ENCODE measurements around the gene CPPED1.
"Not testable (repeated sequence)": the region's sequence is repeated elsewhere in the genome, so short reads cannot be mapped to it uniquely, and the experiment has no call there.

The CPPED1 gene

DNA sequence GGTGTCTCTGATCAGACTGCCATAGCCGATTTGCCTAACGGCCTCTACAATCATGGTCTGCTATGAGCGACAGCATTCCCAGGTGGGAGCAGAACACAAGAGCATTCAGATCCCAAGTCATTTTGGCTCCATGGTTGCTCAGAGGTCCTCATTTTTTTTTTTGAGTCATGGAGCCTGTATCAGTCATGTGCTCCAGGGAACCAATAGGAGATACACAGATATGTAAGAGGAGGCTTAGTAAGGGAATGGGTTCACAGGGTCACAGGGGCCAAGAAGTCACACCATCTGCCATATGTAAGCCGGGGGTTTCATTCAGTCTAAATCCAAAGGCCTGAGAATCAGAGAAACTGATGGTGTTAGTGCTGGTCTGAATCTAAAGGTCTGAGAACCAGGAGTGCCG is 36.8 kb downstream of the CPPED1 start:
- DNase-seq (ENCODE audit: low read depth), result no peak

DNA sequence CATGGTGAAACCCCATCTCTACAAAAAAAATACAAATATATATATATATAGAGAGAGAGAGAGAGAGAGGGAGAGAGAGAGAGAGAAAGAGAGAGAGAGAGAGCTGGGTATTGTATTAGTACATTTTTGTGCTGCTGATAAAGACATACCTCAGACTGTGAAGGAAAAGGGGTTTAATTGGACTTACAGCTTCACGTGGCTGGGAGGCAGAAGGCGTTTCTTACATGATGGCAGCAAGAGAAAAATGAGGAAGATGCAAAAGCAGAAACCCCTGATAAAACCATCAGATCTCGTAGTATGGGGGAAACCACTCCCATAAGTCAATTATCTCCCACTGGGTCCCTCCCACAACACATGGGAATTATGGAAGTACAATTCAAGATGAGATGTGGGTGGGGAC is 37.5 kb downstream of the CPPED1 start:
- DNase-seq (ENCODE audit: low read depth), result not testable (repeated sequence)

DNA sequence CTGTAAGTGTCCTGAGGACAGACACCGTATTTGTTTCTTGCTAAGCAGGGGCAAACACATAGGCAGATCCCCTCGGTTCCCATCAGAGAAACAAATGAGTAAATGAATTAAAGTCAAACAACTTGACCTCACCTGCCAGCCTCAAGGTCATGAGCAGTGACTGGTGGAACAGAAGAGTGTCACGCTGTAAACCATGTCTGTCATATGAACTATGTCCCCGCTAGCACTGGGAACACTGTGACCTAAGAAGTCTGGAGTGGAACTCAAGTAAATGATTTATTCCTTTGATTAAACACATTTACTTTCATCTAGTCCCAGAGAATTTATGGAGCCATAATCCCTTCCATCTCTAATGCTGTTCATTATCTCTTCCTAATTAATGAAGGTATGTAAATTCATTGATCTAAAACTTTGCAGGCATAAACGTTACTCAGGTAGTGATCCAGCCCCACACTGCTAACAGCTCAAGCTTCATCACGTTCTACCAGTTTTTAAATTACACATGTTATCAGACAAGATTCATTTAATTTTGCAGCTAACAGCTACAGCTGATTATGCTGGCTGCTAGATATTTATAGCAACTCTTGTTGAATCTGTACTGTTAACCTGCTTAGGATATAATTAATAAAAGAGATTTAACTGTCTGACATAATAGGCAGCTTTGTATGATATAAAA is 38.7 kb downstream of the CPPED1 start:
- DNase-seq (ENCODE audit: low read depth), result no peak

DNA sequence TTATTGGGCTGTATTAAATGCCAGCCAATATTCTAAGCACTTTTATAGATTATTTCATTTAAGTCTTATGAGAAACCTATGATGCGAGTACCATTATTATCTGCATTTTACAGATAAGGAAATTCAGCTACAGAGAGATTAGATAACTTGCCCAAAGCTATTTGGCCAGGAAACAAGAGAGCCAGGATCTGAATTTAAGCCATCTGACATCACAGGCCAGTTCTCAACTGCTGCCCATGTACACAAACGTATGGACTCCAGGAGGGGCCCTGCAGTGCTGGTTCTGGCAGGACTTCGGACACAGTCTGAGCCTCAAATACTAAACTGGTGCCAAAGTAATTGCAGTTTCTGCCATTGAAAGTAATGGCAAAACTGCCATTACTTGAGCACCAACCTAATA is 40.2 kb downstream of the CPPED1 start:
- DNase-seq (ENCODE audit: low read depth), result no peak

DNA sequence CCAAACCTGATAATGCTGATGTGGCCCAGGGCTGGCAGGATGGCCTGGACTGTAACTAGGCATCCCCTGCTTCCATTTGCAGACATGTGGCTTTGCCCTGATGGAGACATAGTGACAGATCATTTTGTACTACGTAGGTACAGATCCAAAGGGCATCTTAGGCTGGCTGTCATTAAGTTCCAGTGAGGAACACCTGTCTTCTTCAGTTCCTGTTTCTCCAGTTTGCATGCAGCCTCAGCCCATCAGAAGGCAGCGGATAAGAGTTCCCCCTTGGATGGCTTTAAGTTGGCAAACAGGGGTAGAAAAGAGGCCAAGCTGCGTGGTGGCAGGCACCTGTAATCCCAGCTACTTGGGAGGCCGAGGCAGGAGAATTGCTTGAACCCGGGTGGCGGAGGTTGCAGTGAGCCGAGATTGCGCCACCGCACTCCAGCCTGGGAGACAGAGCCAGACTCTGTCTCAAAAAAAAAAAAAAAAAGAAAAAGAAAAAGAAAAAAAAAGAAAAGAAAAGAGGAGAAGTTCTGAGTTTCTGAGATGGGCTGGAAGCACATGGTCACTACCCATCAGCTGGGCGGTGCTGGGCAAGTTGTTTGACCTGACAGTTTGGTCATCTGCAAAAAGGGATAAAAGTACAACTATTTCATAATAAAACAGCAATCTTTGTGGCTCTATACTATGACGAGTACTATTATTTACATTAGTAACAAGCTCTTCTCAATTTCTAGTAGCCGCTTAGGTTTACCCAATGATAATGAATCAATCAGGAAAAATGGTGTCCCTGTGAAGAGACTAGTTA is 42.7 kb downstream of the CPPED1 start:
- DNase-seq (ENCODE audit: low read depth), result no peak

DNA sequence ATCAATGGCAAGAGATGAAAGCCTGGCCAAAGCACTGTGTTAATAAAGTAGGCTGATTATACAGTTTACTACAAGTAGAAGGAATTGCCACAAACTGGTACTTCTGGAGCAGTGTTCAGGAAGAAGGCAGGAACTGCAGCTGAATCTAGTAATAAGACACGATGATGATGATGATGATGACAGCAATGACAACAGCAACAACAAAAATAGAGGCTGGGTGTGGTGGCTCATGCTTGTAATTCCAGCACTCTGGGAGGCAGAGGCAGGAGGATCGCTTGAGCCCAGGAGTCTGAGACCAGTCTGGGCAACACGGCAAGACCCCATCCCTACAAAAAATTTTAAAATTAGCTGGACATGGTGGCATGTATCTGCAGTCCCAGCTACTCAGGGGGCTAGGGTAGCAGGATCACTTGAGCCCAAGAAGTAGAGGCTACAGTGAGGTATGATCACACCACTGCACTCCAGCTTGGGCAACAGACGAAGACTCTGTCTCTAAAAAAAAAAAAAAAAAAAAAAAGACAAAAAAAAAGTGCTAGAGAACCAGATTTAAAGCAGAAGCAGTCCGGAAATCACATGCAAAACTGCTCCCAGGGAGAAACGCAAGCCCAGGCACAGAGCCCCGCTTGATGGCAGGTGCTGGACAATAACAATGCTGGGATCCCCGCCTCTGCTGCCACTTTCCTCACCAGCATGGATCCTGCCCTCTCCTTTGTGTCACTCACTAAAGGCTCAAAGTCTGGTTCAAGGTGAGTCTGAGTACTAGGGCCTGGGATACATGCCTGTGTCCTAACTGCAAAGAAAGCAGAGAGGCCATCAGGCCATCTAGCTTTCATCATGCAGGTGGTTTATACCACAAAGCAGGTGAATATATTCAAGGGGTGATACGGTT is 44.8 kb downstream of the CPPED1 start:
- no peak for DNase-seq (ENCODE audit: low read depth)

DNA sequence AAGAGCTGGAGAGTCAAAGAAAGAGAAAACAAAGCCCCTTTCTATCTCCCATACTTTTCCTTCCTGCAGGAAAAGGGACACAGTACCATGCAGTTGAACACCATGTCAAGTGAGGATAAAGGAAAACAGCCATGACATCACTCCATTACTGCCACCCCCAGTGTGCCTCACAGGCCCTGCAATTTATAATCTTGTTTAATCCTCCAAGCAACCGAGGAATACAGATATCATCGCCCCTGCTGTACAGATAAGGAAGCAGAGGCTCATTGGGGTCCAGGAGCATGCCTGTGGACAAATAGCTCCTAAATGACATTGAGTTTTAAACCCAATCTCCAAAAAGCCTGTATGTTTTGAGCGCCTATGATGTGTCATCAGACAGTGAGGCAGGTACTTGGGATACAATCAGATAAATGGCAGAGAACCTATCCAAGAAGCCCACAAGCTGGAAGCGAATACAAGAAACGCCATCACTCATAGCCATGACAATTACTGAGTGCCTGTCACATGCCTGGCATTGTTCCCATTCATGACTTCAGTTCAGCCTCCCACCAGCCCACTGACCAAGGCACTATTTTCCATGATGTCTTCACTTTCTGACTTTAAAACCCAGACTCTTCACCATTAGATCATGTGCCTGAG is 45.5 kb downstream of the CPPED1 start:
- DNase-seq (ENCODE audit: low read depth), result no peak

DNA sequence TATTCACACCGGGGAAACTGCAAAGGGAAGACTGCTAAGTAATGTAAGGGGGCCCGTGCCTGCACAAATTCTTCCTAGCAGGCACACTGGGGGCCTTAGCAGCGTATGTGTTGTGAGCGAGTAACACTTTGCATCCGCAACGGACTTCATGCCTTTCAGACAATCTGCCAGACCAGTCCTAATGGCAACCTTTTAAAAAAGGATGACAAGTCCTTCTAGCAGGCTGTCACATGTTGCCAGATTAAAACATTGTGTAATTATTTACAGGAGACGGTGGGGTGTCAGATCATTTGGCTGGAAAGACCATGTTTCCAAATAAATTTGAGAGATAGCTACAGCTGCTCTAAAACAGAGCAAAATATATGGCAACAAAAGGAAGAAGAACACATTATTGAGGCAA is 46.1 kb downstream of the CPPED1 start:
- DNase-seq (ENCODE audit: low read depth), result no peak

DNA sequence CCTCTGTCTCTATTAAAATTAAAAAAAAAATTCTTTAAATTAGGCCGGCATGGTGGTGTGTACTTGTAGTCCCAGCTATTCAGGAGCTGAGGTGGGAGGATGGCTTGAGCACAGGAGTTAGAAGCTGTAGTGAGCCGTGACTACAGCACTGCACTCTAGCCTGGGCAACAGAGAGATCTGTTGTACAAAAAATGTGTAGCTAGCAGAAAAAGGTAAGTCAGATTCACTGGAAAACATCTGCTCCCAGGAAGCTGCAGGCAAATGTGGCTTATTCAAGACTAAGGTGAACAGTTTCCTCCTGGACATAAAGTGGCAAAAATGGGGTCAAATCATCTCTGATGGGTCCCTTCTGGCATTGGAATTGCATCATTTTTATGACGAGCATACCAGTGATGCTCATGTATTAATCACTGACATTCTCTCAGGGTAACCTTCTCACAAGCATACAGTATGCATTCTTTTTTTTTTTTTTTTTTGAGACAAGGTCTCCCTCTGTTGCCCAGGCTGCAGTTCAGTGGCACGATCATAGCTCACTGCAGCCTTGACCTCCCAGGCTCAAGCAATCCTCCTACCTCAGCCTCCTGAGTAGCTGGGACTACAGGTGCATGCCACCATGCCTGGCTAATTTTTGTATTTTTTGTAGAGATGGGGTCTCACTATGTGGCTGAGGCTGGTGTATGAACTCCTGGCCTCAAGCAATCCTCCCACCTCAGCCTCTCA is 48.7 kb downstream of the CPPED1 start:
- DNase-seq (ENCODE audit: low read depth), result no peak

DNA sequence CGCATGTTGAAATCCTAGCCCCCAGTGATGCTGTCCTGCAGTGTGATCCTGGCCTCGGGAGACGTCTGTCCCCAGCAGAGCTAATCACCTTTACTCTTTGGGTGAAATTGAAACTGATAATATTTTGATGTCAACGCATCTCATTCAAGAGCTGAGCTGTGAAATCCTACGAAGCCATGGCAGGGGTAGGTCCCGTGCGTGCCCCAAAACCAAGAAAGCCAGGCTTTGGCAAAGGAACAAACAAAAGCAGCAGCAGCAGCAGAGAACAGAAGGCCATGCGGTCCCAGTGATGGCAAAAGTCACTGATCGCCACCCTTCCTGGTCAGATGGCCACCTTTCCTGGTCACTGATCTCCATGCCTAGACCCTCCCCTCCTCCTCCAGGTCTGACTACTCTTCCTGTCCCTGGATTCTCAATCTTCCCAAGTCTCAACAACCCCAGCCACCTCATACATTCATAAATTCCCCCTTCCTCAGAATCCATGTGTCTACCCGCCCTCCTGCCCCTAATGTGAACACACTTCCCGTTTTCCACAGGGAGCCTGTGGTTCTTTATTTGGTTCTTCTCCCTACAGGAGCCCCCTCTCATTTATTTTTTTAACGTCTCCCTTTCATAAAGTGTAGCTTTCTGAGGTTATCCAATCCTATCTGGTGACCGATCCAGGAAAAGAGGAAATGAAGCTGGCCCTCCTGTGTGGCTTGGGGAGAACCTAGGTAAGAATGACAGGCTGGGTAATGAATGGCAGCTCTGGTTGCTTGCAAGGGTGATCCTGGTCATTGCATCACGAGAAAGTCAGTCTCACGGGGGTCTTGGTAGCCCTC is 50.3 kb downstream of the CPPED1 start:
- DNase-seq (ENCODE audit: low read depth), result no peak

DNA sequence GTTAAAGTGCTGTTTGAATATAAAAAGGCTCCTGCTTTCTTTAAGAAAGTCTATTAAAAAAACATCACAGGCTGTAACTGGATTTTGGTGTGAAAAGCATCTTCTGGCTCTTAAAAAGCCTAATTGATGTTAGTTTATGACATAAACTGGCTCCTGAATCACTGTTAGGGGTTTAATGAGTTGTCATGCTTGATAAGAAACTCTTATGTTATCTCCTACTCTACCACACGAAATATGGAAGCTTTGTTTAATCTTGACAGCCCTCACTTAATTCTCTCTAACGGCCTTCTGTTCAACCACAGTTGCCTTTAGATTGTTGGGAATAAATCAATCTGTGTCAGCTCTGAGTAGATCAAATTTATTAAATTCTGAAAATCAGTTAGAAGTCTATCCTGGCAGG is 51.5 kb downstream of the CPPED1 start:
- DNase-seq (ENCODE audit: low read depth), result no peak

DNA sequence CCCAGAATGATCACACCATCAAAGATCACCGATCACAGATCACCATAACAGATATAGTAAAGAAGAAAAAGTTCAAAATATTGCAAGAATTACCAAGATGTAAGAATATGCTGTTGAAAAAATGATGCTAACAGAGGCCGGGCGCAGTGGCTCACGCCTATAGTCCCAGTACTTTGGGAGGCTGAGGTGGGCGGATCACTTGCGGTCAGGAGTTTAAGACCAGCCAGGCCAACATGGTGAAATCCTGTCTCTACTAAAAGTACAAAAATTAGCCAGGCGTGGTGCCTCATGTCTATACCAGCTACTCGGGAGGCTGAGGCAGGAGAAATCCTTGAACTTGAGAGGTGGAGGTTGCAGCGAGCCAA is 53.2 kb downstream of the CPPED1 start:
- no peak for DNase-seq (ENCODE audit: low read depth)

DNA sequence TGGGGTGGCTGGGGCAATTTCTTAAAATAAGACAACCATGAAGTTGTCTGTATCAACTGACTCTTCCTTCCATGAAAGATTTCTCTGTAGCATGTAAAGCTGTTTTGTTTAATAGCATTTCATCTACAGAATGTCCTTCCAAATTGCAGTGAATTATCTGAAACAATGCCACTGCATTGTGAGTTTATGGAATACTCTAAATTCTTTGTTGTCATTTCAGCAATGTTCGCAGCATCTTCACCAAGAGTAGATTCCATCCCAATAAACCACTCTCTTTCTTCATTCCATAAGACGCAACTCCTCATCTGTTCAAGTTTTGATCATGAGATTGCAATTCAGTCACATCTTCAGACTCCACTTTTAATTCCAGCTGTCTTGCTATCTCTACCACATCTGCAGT is 54.6 kb downstream of the CPPED1 start:
- DNase-seq (ENCODE audit: low read depth), result no peak

DNA sequence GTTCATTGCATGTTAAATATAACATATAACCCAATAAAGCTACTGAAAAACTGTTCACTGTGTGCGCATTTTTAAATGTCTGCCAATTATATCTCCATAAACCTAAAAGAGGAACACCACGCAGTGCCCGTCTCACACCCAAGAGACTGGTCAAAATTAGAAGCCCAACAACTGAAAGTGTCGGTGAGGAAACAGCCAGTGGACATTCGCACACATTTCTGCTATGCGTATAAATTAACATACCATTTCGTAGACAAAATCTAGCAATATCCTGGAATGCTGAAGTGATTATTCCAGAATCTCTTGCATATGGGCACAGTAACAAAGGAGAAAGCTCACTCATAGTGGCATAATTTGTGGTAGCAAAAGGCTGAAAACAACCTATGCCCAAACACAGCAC is 55.9 kb downstream of the CPPED1 start:
- no peak for DNase-seq (ENCODE audit: low read depth)

DNA sequence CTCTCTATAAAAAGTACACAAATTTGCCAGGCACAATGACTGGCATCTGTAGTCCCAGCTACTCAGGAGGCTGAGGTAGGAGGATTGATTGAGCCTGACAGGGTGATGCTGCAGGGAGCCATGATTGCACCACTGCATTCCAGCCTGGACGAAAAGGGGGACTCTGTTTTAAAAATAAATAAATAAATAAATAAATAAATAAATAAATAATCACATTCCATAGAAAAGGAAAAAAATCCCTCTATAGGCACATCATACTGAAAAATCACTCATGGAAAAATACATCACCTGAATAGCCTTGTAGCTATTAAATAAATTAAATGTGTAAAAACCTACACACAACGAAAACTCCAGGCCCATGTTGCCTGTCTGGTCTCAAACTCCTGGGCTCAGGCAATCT is 56.4 kb downstream of the CPPED1 start:
- no peak for DNase-seq (ENCODE audit: low read depth)

DNA sequence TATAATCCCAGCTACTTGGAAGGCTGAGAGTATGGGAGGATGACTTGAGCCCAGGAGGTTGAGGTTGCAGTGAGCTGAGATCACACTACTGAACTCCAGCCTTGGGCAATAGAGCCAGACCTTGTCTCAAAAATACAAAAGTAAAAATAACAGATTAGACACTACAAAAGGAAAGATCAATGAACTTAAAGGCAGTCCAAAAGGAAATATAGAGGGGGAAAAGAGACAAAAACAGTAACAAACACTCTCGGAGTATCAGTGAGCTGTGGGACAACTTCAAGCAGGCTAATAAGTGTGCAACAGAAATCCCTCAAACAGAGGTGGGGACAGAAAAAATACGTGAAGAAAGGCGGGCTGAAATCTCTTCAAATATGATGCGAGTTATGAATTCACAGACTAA is 58.8 kb downstream of the CPPED1 start:
- no peak for DNase-seq (ENCODE audit: low read depth)

DNA sequence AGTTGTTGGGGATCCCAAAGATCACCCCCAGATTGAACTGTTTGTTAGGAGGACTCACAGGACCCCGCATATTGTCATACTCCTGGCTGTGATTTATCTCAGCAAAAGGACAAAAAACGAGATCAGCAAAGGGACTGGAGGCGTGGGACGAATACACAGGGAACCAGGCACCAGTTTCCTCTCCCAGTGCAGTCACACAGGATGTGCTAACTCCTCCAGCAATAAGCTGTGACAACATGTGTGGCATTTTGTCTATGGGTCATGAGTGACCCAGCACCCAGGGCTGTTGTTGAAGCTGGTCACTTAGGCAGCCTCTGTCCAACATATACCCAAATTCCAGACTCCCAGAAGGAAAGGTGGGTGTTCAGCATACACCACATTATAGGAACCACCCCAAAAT is 60.9 kb downstream of the CPPED1 start:
- no peak for DNase-seq (ENCODE audit: low read depth)

DNA sequence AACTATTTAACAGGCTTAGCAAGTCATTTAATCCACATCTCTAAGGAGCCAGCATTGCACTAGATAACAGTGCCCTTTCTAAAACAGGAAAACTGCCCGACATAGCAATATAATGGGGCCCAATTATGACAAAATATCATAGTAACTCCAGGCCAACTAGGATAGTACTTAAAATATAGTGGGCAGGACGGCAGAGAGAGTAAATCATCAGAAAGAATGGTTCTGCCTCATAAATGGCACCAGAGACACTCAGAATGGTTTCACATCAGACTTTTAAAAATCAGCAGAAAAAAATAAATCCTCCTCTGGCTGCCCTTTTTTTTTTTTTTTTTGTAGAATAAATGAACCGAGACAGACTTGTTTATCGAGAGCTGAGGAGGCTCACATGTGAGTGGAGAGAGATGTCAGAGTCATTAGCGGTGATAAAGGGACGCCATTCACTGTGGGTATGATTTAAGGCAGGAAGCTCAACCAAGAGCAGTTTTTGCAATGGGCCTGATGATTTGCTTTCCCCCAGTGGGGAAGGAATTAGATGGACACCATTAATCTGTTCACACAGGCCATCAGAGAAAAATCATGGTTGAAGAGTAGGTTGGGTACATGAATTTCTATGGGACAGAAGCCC is 62.6 kb downstream of the CPPED1 start:
- no peak for DNase-seq (ENCODE audit: low read depth)

DNA sequence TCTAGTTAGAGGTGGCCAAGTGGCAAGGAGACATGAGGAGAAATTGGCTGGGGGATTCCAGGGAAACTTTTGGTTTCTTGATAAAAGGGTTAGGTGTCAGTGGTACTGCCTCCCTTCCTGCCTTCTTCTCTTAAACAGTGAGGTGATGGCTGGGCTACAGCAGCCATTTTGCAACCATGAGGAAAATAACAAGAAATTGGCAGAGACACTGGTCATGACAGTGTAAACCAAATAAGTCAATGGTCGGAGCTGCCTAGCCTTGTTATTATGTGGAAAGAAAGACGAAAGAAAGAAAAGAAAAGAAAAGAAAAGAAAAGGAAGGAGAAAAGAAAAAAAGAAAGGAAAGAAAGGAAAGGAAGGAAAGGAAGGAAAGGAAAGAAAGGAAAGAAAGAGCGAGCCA is 63.9 kb downstream of the CPPED1 start:
- no peak for DNase-seq (ENCODE audit: low read depth)

DNA sequence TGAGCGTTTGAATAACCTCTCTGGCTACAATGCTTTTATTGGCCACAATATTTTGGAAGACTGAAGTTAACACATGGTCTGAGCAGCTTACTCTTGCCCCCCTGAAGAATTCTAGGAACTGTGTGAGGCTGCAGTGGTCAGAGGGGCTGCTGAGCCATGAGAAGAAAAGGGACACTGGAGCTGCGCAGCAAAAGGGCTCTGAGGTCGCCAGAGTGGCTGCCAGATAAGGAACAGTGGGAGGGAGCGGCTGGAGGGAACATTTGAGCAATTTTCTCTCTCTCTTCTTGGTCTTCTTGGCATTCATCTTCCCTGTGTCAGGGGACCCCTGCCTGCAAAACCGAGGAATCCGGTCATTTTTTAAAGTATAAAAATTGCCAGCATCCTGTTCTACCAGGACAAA is 66.1 kb downstream of the CPPED1 start:
- DNase-seq (ENCODE audit: low read depth), result no peak

Data from stimulated activated CD8-positive, alpha-beta memory T cell treated with anti-CD3 and anti-CD28 coated beads, Interleukin-7, amount 100 ng/mL, for 24 hours (primary cell).